NCI-H774 (cell line): ENCODE data around the gene EIF3D.

ENCODE experiments used
- DNase-seq: peaks from one replicate; lab custom pipeline; 2025; lab: John Stamatoyannopoulos, UW

The EIF3D gene, protein sequence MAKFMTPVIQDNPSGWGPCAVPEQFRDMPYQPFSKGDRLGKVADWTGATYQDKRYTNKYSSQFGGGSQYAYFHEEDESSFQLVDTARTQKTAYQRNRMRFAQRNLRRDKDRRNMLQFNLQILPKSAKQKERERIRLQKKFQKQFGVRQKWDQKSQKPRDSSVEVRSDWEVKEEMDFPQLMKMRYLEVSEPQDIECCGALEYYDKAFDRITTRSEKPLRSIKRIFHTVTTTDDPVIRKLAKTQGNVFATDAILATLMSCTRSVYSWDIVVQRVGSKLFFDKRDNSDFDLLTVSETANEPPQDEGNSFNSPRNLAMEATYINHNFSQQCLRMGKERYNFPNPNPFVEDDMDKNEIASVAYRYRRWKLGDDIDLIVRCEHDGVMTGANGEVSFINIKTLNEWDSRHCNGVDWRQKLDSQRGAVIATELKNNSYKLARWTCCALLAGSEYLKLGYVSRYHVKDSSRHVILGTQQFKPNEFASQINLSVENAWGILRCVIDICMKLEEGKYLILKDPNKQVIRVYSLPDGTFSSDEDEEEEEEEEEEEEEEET

DNA sequence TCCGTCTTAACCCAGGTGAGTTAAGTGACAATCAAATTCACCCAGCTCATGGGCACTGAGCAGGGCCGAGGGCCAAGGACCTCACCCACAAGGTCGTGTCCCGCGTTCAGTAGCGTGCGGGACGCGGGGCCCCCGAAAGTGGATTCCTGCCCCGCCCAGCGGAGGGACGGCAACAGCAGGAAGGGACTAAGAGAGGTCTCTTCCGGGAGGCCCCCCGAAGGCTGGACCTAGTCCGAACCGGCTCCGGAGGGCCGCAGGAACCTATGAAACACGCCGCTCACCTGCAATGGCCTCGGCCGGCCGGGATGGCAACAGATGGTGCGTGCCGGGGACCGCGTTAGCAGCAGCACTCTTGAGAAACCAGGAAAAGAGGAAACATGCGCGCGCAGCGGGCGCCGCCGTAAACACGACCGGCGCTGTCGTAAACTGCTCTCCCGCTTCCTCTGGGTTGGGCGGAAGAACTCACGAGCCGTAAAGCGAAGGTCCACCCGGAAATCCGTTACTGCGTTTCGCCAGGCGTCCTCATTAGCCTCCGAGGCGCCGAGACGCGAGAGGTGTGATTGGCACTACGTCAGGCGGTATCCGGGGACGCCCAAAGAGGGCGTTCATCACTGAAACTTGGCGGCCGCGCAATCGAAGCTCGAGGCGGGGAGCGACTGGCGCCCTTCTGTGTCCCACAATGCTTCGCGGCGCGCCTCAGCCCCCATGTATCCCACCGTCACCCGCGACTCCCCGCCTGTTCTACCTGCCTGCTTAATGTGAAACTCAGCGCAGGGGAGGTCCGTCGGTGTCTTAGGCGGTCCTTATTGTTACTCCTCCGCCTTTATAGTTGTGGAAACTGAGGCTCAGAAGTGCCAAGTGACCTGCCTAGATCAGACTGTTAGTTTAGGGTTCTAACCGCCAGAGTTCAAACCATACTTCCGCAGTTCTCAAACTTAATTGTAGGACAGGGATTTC lies at the start of gene EIF3D:
TSS of gene EIF3D (minus strand) at position 372 of the 957 bp plus-strand sequence. CDS start 3,045 bp downstream, outside the sequence.
- peak; percentile 96 for DNase-seq

DNA sequence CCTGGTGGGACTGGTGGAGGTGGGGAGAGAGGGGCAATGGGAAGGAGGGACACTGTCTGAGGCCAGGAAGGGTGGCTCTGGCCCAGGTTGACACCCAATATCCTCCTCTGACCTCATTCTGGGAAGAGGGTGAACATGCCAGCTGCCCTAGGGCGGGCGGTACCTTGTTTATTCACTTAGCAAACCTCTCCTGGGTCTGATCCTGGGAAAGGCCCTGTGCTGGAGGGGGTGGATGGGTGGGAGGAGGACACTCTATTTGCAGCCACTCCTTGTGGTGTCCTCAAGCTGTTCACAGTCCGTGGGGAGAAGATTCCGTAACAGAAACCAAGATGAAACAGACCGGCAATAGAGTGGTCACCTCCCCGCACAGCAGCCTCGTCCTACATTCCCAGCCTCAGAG lies 49.7 kb upstream of the EIF3D start:
- no peak for DNase-seq

DNA sequence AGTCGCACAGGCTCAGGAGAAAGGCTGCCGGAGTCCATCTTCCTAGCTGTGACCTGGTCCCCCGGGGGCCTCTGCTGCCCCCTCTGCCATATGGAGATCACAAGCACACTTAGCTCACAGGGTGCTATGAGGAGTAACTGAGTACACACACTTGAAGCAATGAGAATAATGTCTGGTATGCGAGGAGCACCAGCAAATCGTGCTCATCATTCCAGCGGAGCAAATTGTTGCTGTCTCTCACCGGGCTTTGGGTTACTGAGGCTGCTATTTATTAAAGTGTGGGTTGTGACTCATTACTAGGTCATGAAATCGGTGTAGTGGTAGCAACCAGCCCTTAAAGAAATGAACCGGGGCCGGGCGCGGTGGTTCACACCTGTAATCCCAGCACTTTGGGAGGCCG lies 48.1 kb upstream of the EIF3D start:
- no peak for DNase-seq

DNA sequence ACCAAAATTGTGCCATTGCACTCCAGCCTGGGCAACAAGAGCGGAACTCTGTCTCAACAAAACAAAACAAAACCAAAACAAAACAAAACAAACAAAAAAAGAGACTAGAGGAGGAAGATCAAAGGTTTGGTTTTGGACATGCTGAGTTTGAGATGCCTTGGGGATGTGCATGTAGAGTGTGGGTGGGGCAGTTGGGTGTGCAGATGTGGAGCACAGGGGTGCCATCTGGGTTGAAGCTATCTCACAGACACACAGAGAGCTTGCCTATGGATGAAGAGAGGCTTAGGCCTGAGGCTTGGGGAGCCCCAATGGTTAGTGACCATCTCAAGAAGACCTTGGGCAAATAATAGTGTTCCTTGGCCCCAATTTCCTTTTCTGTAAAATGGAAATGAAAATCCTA lies 45.8 kb upstream of the EIF3D start:
- no peak for DNase-seq

DNA sequence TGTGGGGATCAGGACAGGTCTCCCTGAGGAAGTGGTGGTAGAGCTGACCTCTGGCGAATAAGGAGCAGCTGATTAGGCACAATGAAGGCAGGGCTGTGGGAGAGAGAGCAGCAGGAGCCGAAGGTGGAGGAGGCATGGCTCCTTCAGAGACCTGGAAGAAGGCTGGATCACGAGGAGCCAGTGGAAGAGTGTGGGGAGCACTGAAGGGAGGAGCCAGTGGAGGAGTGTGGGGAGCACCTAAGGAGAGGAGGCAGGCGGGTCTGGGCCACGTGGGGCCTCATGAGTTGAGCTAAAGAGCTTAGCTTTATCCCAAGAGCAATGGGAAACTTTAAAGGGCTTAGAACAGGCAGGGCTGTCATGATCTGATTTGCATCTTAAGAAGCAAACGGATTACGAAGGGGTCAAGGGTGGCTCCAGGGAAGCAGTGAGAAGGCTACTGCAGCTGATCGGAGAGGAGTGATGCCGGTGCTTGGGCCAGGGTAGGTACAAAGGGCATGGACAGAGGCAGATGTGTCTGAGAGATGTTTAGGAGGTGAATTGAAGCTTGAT lies 44.9 kb upstream of the EIF3D start:
- no peak for DNase-seq

DNA sequence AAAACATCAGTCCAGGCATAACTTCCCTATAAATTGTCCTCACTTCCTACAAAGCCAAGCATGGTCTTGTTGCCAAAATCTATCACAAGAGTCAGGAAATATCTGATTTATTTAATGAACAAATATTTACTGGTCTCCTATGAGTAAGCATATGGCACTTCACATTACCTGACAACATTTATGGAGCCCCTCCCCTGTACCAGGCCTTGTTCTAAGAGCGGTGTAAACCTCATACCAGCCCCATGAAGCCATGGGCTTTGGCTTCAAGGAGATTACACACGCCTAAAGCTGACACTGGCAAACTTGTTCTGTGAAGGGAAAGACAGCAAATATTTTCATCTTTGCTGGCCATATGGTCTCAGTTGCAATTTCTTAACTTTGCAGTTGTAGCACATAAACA lies 43.0 kb upstream of the EIF3D start:
- DNase-seq, result no peak

DNA sequence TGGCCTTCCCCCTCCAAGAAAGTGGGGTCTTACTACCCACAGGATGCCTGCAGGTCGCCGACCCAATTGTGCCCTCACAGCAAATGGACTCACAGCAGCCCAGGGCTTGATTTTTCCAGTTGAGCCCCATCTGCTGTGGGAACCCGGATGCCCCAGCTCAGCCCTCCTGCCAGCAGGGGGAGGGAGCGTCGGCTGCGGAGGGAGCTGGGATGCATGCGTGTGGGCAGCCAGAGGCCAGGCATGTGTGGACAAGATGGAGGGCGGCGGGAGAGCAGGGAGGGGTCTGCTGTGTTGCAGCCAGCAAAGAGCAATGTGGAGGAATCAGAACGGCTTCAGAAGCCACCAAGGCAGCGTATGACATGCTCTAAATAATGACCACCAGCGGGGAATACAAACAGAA lies 41.0 kb upstream of the EIF3D start:
- no peak for DNase-seq

DNA sequence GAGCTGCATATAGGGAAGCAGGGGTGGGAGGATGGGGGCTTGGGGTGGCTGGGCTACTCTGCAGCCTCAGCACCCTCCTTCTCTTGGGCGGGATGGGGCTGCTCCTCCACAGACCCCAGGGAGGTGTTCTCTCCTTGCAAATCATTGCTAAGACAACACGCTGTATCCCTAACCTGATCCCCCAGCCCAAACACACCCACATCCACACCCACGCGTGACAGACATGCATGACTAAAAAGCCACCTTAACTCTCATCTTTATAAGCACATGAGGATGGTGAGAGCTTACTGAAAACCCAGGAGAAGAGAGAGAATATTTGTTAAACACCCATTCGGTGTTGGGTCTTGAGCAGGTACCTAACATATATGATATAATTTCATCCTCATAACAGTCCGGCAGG lies 39.9 kb upstream of the EIF3D start:
- no peak for DNase-seq

DNA sequence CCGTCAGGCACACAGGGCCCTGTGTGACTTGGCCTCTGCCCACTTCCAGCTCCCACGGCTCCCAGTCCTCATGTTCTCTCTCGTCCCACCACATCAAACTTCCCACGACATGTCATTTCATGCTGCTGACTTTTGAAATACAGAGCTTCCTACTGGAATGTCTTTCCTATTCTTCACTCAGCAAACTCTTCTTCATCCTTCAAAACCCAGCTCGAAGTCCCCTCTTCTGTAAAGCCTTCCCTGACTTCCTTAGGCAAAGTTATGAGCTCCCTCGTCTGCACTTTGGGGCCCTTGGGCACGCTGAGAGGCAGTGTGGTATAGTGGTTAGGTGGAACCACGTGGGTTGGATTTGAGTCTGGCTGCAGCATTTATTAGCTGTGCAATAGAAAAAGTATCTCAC lies 37.8 kb upstream of the EIF3D start:
- DNase-seq, result no peak

DNA sequence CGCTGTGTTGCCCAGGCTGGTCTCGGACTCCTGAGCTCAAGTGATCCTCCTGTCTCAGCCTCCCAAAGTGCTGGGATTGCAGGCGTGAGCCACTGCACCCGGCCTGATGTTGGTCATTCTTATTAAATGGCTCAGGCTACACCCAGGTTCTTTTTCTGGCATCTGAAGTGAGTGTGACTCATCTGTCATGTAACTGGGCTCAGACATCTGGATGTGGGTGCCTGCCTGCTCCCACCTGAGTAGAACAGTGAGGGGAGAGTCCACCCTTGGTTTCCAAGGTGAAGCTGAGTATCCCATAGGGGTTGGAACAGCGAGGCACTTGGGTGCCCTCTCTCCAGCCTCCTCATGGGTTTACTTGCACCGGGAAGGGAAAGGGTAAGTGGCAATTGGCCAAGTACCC lies 36.7 kb upstream of the EIF3D start:
- DNase-seq, result no peak

DNA sequence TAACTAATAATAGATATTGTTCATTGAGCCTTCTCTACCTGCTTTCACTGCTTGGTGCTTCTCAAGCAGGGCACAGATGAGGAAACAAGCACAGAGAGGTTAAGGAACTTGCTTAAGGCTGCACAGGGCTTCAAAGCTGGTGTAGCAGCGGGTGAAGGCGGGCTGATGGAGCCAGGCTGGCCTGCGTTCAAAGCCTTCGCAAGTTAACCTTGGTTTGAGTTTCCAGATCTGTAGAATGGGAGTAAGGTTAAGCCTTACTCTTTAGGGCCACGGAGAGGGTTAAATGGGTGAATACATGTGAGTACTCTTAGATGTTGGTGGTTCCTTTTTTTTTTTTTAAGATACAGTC lies 36.2 kb upstream of the EIF3D start:
- no peak for DNase-seq

DNA sequence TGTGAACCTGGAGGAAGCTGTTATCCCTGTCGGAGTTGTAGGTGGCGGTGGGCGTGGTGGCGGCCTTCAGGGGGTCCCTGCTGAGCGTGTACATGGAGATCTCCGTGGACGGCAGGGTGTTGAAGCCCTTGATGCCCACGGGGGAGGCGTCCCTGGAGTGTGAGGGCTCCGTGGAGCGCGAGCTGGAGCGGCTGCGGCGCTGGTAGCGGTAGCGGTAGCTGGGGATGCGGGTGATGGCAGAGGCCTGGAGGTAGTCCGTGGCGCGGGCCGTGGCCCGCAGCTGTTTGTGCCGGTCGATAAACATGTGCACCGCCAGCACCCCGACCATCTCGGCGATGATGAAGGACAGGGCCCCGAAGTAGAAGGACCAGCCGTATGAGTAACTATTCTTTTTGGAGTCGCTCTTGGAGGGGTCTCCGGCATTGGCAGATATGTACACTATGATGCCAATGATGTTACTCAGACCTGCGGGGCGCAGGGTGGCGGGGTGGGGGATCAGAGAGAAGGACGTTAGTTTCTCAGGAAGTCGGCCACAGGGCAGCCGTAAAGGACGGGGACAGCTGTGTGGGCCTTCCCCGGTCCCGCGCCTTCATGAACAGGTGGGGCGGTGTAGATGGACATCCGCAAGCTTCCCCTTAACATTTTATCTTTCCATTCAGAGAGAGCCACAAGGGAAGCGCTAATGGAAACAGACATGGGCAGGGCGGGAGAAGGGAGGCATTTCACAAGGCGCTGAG lies 35.6 kb upstream of the EIF3D start:
- DNase-seq, result no peak

DNA sequence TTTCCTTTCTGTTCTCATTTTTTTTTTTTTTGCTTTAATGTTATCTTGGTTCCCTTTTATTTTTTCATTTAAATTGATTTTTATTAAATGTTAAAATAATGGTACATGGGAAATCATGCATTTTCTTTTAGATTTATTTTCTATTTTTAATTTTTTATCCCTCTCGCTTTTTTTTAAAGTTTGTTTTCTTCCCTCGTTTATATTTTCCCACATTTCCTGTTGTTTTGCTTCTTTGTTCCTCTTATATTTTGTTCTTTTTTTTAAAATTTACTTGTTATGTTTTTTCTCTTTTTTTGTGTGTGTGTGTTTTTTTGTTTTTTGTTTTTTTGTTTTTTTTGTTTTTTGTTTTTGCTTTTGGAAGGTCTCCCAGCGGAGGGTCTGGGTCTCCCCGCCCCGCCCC lies 34.9 kb upstream of the EIF3D start:
- no peak for DNase-seq

DNA sequence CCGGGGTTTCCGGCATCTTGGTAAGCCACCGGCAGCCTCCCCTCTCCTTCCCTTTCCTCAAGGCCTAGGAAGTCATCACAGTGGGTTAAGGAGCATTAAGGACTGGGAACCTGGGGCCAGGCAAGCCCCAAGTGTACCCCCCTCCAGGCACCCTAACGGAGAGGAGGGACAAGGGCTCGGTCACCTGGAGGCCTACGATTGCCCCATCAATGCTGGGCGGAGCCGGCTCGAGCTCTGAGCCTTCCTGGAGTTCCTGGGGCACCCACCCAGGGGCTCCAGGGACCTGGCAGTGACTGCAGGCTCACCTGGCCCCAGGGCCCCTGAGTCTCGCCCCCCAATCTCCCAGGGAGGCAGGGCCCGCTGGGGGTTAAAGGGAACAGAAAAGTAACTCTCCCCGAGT lies 34.5 kb upstream of the EIF3D start:
- no peak for DNase-seq

DNA sequence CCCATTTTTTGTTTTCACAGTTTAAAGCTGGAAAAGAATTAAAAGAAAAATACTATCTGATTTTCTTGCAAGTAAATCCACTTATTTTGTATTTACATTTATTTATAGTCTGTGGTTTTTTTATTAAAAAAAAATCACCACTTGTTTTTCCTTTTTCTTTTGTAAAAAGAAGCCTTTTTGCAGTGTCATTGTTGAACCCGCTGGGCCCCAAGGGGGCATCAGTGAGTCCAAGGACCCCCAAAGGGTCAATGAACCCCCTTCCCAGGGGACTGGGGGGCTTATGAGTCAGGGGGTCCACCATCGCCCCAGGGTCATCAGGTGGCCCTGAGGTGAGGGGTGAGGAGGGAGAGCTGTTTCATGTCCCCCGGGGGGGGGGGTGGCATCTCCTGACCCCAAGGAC lies 34.0 kb upstream of the EIF3D start:
- no peak for DNase-seq

DNA sequence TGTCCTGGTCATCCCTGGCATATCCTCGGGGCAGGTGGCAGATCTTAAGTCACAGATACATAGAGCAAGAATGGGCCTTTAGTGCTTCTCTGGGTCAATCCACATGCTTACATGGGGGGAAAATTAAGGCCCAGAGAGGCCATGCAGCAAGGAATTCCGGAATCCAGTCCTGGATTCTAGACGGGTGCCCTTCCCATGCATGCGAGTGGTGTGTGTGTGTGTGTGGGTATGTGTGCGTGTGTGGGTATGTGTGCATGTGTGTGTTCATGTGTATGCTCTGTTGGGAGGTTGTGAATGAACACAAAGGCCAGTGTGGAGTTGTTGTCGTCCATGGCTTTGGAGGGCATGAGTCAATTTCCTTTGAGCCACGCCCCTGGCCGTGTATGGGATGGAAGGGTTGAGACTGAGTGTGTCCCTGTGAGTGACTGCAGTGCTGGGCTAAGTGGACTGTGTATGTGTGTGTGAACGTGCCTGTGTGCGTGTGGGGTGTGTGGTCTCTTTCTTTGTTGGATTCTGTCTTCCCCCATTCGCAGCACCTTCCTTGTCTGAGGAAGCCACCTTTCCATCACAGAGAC lies 33.4 kb upstream of the EIF3D start:
- DNase-seq, result no peak

DNA sequence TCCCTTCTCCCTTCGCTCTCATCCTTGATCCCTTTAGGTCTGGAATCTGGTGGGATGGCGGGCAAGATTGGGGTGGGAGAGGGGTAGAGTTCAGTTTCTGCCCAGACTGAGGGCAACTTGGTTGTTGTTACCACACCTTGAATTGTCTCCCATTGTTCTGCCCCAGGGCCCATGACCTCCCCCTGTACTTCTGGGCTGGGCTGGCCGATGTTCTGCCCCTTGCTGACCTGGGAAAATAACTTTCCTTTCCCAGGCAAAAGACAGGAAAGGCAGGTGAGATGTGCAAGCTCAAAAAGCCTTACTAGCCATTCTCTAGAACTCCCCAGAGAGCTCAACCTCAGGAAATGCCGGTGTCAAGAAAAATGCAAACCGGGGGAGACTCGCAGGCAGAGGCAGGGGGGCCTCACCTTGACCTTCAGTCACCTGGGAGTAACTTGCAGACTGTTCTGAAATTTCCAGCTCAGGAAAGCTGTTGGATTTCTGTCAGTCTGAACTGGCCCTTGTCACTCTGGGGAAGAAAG lies 32.4 kb upstream of the EIF3D start:
- DNase-seq, result no peak

DNA sequence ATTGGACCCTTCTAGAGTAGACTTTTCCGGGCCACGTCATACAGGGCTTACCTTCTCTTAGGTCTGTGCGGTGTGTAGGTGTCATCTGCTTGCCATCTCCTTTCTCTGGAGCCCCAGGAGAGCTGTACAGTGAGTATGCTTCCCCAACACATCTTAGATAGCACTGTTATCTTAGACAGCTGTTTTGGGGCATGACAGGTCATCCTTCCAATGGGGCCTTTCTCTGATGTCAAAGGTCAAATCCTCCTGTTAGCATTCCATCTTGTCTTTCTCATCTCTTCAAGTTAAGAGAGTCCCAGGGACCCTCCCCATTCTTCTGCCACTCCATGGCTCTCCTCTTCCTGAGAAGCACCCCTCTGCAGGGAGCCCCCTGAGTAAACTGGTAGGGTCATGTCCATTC lies 31.0 kb upstream of the EIF3D start:
- DNase-seq, result no peak

DNA sequence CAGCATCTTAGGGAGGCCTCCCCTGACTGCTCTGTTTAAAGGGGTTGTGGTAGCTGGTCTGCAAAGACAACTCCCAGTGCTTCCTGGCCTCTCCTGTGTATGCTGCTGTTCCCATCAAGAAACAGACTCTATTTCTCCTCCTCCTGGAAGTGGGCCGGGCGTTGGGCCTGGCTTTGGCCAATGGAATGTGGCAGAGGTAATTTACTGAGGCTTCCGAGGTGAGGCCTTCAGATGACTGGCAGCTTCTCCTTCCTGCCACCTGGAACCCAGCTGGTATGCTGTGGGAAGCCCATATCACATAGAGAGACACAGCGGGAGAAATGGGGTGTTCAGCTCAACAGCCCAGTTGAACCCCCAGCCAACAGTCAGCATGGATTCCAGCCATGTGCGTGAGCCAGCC lies 25.1 kb upstream of the EIF3D start:
- no peak for DNase-seq

DNA sequence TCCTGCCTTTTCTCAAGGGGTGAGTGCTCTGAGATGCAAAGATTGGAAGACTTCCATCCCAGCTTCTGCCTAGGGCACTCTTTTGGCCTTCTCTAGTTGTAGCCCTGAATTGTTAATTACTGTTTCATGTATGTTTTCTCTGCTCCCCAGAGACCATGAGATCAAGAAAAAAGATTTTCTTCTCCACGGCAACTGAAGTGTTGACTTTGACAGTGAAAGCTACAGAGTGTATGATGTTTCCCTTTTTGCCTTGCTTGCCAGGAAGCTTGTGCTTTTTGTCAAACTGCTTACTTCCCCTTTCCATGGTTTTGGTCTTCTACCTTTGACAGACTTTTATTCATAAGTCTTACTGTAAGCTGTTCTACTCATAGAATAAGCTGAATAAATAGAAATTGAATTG lies 23.3 kb upstream of the EIF3D start:
- no peak for DNase-seq
